WERI-Rb-1 (cell line): ENCODE results near the gene HMGCL.
"Not testable (repeated sequence)": the region's sequence is repeated elsewhere in the genome, so short reads cannot be mapped to it uniquely, and the experiment has no call there.

Experiments used
- DNase-seq: peaks from one replicate; pipeline ENCODE4 v3.0.0-alpha.2; 2020
- H3K27ac ChIP-seq: fragments of 250-450 bp; sonication (Bioruptor Pico); 2 replicates; pipeline ENCODE4 v1.5.1; 2020; ENCODE audit warnings: mild to moderate bottlenecking, moderate library complexity
- H3K27me3 ChIP-seq: fragments of 250-450 bp; sonication (Bioruptor Pico); 2 replicates; pipeline ENCODE4 v1.5.1; 2021; ENCODE audit warnings: mild to moderate bottlenecking, low read depth, moderate library complexity; ENCODE audit not compliant: insufficient read depth, severe bottlenecking
- H3K36me3 ChIP-seq: fragments of 250-450 bp; sonication (Bioruptor Pico); 2 replicates; pipeline ENCODE4 v1.5.1; 2020; ENCODE audit warnings: mild to moderate bottlenecking, moderate library complexity
- H3K4me3 ChIP-seq: 2 replicates; pipeline ENCODE4 v1.5.1; 2011; ENCODE audit warnings: low read depth, mild to moderate bottlenecking, control low read depth, low read length
- H3K9me3 ChIP-seq: fragments of 250-450 bp; sonication (Bioruptor Pico); 2 replicates; pipeline ENCODE4 v1.5.1; 2021; ENCODE audit warnings: mild to moderate bottlenecking, moderate library complexity; ENCODE audit not compliant: severe bottlenecking
- TF ChIP-seq, protein P1 (sequence below): IDR thresholded peaks from 2 replicates; pipeline ENCODE4 v1.5.1; 2011; ENCODE audit warnings: low read depth, mild to moderate bottlenecking, control low read depth, inconsistent platforms, low read length

HMGCL gene

DNA sequence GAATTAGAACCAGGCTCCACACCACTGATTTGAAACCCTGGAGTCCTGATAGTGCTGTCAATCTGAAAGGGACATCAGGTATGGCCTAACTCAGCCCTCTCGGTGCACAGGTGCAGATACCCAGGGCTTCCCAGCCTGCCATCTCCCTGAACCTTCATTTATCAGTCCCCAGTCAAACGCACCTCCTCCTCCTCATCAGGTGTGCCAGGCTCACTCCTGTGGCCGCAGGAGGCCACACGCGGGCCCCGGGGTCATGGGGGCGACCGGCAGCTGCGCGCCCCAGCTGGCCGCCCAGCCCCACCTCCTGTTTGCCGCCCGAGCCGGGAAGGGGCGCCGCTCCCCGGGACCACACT lies 42.3 kb upstream of the HMGCL start:
- no peaks in the 10 kb centered on the region for H3K27me3 ChIP-seq
- no peak for DNase-seq
- H3K4me3 ChIP-seq = peak overlapping the region; percentile 71
- TF ChIP-seq, protein P1, sequence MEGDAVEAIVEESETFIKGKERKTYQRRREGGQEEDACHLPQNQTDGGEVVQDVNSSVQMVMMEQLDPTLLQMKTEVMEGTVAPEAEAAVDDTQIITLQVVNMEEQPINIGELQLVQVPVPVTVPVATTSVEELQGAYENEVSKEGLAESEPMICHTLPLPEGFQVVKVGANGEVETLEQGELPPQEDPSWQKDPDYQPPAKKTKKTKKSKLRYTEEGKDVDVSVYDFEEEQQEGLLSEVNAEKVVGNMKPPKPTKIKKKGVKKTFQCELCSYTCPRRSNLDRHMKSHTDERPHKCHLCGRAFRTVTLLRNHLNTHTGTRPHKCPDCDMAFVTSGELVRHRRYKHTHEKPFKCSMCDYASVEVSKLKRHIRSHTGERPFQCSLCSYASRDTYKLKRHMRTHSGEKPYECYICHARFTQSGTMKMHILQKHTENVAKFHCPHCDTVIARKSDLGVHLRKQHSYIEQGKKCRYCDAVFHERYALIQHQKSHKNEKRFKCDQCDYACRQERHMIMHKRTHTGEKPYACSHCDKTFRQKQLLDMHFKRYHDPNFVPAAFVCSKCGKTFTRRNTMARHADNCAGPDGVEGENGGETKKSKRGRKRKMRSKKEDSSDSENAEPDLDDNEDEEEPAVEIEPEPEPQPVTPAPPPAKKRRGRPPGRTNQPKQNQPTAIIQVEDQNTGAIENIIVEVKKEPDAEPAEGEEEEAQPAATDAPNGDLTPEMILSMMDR = no peak
- no peaks in the 10 kb centered on the region for H3K9me3 ChIP-seq
- H3K27ac ChIP-seq = no peak overlapping the region
- peaks cover 11% of the 10 kb centered on the region for H3K36me3 ChIP-seq

DNA sequence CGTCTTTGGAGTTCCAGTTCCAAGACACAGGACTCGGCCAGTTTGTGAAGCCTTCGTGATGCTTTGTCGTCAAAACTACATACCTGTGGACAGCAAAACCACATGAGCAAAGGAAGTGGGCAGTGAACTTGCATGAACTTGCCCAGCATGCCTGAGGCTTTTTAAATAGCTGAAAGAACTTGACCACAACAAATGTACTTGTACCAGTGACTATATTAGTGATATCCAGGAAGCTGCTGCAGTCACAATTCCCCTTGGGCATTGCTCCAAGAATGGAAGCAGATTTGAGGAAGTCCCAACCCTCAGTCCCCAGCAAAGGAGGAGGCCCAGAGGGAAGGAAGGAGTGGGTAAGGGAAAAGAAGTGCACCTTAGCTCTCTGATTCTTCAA lies 40.3 kb upstream of the HMGCL start:
- Histone ChIP-seq H3K4me3 (no peak overlapping the region), H3K27ac (no peak overlapping the region), H3K27me3 (no peaks in the 10 kb centered on the region), H3K9me3 (no peaks in the 10 kb centered on the region), H3K36me3 (peaks cover 21% of the 10 kb centered on the region)
- no peak for DNase-seq
- TF ChIP-seq, protein P1 = no peak

DNA sequence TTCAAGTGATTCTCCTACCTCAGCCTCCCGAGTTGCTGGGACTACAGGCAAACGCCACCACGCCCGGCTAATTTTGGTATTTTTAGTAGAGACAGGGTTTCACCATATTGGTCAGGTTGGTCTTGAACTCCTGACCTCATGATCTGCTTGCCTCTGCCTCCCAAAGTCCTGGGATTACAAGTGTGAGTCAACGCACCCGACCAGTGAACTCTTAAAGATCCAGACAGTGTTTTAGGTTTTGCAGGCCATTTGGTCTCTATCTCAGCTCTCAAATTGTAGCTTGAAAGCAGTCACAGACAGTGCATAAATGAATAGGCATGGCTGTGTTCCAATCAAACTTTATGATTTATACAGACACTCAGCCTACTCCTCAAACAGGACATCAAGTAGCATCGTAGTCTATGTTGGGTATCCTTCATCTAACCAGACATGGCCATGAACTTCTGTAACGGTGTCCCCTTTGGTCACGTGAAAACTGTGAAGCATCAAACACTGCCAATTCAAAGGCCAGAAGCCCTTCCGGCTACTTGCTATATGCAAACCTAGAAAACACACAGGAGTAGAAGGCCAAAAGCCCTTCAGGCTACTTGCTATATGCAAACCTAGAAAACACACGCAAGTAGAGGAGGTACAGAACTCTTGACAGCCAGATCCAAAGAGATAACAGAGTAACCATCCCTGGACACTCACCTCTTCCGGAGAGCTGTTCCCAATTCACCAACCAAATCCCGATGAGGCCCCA lies 39.7 kb upstream of the HMGCL start:
- no peak for DNase-seq

DNA sequence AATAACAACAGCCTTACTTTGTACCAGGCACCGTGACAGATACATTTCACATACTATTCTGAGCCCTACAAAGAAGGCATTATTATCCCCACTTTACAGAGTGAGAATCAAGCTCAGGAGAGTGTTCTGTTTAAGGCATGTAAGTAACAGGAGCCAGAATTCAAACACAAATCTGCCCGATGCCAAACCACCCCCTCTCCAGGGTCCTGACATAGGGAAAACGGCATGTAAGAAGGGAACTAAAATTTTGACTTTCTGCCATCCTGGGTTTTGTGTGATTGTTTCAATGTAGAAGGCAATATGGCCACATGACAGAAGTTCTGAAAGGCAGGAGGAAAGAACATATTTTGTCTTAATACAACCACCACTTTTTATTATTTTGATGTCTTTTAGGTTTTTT lies 37.4 kb upstream of the HMGCL start:
- Histone ChIP-seq H3K9me3 (no peaks in the 10 kb centered on the region), H3K27ac (no peak overlapping the region), H3K36me3 (peaks cover 31% of the 10 kb centered on the region), H3K4me3 (no peak overlapping the region), H3K27me3 (no peaks in the 10 kb centered on the region)
- TF ChIP-seq, protein P1 = no peak
- no peak for DNase-seq

More for the DNA sequence above, 39.7 kb upstream of the HMGCL start:
- no peak overlapping the region for H3K4me3 ChIP-seq
- no peaks in the 10 kb centered on the region for H3K9me3 ChIP-seq
- peaks cover 21% of the 10 kb centered on the region for H3K36me3 ChIP-seq
- TF ChIP-seq, protein P1 = no peak
- H3K27me3 ChIP-seq = no peaks in the 10 kb centered on the region
- H3K27ac ChIP-seq = no peak overlapping the region

DNA sequence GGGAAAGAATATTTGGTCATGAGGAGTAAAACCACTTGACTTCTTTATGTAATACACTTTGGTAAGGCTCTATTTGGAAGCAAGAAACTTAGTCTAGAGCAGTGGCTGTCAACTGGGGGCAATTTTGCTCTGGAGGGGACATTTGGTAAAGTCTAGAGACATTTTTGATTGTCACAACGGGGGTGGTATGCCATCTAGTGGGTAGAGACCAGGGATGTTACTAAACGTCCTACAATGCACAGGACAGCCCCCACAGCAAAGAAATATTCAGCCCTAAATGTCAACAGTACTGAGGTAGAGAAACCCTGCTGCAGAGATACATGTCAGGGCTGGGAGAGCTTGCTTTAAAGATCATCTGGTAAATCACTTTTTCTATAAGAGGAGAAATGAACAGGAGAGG lies 29.3 kb upstream of the HMGCL start:
- H3K27ac ChIP-seq = no peak overlapping the region
- TF ChIP-seq, protein P1 = peak; percentile 39
- peak; percentile 18 for DNase-seq
- peaks cover 9% of the 10 kb centered on the region for H3K36me3 ChIP-seq
- H3K27me3 ChIP-seq = no peaks in the 10 kb centered on the region
- H3K9me3 ChIP-seq = no peaks in the 10 kb centered on the region
- no peak overlapping the region for H3K4me3 ChIP-seq

DNA sequence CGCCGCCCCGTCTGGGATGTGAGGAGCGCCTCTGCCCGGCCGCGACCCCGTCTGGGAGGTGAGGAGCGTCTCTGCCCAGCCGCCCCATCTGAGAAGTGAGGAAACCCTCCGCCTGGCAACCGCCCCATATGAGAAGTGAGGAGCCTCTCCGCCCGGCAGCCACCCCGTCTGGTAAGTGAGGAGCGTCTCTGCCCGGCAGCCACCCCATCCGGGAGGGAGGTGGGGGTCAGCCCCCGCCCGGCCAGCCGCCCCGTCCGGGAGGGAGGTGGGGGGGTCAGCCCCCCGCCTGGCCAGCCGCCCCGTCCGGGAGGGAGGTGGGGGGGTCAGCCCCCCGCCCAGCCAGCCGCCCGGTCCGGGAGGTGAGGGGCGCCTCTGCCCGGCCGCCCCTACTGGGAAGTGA lies 27.9 kb upstream of the HMGCL start:
- not testable (repeated sequence) for H3K4me3 ChIP-seq, H3K36me3 ChIP-seq, H3K27ac ChIP-seq, H3K9me3 ChIP-seq, DNase-seq, H3K27me3 ChIP-seq

DNA sequence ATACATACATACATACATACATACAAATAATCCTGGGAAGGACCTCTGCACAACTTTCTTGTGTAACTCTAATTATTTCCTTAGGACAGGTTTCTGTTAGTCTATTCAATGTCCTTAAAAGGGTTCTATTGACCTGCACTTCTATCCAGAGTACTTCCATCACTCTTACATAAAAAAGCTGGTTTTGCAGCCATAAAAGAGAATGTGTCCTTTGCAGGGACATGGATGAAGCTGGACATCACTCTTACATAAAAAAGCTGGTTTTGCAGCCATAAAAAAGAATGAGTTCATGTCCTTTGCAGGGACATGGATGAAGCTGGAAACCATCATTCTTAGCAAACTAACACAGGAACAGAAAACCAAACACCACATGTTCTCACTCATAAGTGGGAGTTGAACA lies 26.2 kb upstream of the HMGCL start:
- DNase-seq, H3K27ac ChIP-seq, H3K27me3 ChIP-seq, H3K9me3 ChIP-seq, H3K4me3 ChIP-seq: not testable (repeated sequence)
- H3K36me3 ChIP-seq = peaks cover 19% of the 10 kb centered on the region
